Trophoblast cell (in vitro differentiated cells and primary cell): ENCODE measurements around the gene COA8.

Source experiments
- DNase-seq, 2 donors: peaks; one replicate each; pipeline ENCODE4 v3.0.0-alpha.2; 2016
- H2AFZ ChIP-seq: 2 replicates; pipeline ENCODE4 v1.6.1; 2013; ENCODE audit warnings: low read length, moderate library complexity, mild to moderate bottlenecking; ENCODE audit not compliant: insufficient read depth, poor library complexity
- H2AK5ac ChIP-seq: 2 replicates; pipeline ENCODE4 v1.6.1; 2013; ENCODE audit warnings: mild to moderate bottlenecking, low read length
- H2BK120ac ChIP-seq: 2 replicates; pipeline ENCODE4 v1.6.1; 2013; ENCODE audit warnings: low read length, mild to moderate bottlenecking, moderate library complexity; ENCODE audit not compliant: insufficient read depth, poor library complexity
- H2BK12ac ChIP-seq: 2 replicates; pipeline ENCODE4 v1.6.1; 2013; ENCODE audit warnings: mild to moderate bottlenecking, low read length, moderate library complexity
- H2BK5ac ChIP-seq: 2 replicates; pipeline ENCODE4 v1.6.1; 2013; ENCODE audit warnings: low read length, low read depth, moderate library complexity, mild to moderate bottlenecking; ENCODE audit not compliant: poor library complexity
- H3K14ac ChIP-seq: 2 replicates; pipeline ENCODE4 v1.6.1; 2013; ENCODE audit warnings: mild to moderate bottlenecking, low read length
- H3K18ac ChIP-seq: 2 replicates; pipeline ENCODE4 v1.6.1; 2013; ENCODE audit warnings: mild to moderate bottlenecking, low read length
- H3K23ac ChIP-seq: 2 replicates; pipeline ENCODE4 v1.6.1; 2013; ENCODE audit warnings: low read length
- H3K27ac ChIP-seq: 2 replicates; pipeline ENCODE4 v1.5.1; 2013; ENCODE audit warnings: low read depth, mild to moderate bottlenecking, inconsistent platforms, low read length, moderate library complexity
- H3K27me3 ChIP-seq: 2 replicates; pipeline ENCODE4 v1.6.1; 2013; ENCODE audit warnings: inconsistent platforms, mild to moderate bottlenecking, low read length, moderate library complexity; ENCODE audit not compliant: insufficient read depth
- H3K36me3 ChIP-seq, 2 experiments: 1 replicate in 1 of 2; 2 replicates in 1 of 2; pipeline ENCODE4 v1.6.1; 2013; ENCODE audit warnings: low read length in 2 of 2, mild to moderate bottlenecking in 2 of 2, moderate library complexity in 1 of 2; ENCODE audit not compliant: insufficient read depth in 2 of 2, control insufficient read depth in 1 of 2
- H3K4ac ChIP-seq: 2 replicates; pipeline ENCODE4 v1.6.1; 2013; ENCODE audit warnings: low read depth, mild to moderate bottlenecking, low read length, moderate library complexity
- H3K4me1 ChIP-seq, 2 experiments: 1 replicate in 1 of 2; 2 replicates in 1 of 2; pipeline ENCODE4 v1.6.1; 2013; ENCODE audit warnings: low read length in 2 of 2, mild to moderate bottlenecking in 2 of 2, moderate library complexity in 1 of 2; ENCODE audit not compliant: insufficient read depth in 2 of 2, control insufficient read depth in 1 of 2
- H3K4me2 ChIP-seq: 2 replicates; pipeline ENCODE4 v1.6.1; 2013; ENCODE audit warnings: inconsistent platforms, mild to moderate bottlenecking, low read length, moderate library complexity
- H3K4me3 ChIP-seq: 2 replicates; pipeline ENCODE4 v1.5.1; 2013; ENCODE audit warnings: mild to moderate bottlenecking, low read depth, low read length, inconsistent platforms
- H3K79me1 ChIP-seq: one replicate; pipeline ENCODE4 v1.6.1; 2013; ENCODE audit warnings: low read length
- H3K79me2 ChIP-seq: 2 replicates; pipeline ENCODE4 v1.6.1; 2013; ENCODE audit warnings: low read length, mild to moderate bottlenecking; ENCODE audit not compliant: control insufficient read depth, insufficient read depth, poor library complexity
- H3K9ac ChIP-seq: 2 replicates; pipeline ENCODE4 v1.6.1; 2013; ENCODE audit warnings: mild to moderate bottlenecking, low read length
- H3K9me3 ChIP-seq: 2 replicates; pipeline ENCODE4 v1.6.1; 2013; ENCODE audit warnings: low read depth, mild to moderate bottlenecking, control low read depth, inconsistent platforms, low read length; ENCODE audit not compliant: insufficient read depth
- H4K12ac ChIP-seq: 2 replicates; pipeline ENCODE4 v1.6.1; 2013; ENCODE audit warnings: low read depth, mild to moderate bottlenecking, low read length, moderate library complexity
- H4K8ac ChIP-seq: 2 replicates; pipeline ENCODE4 v1.6.1; 2013; ENCODE audit warnings: low read depth, mild to moderate bottlenecking, low read length, moderate library complexity
- H4K91ac ChIP-seq: one replicate; pipeline ENCODE4 v1.6.1; 2013; ENCODE audit warnings: low read depth, mild to moderate bottlenecking, low read length, moderate library complexity
- WGBS: extraction: QIAGEN DNeasy Blood & Tissue Kit; methylation state at CpG from one replicate; pipeline ENCODE4 v1.1.7; 2013; ENCODE audit warnings: missing lambda C conversion rate; ENCODE audit not compliant: insufficient read length, insufficient coverage; ENCODE audit errors: extremely low coverage; 5-methylcytosine and 5-hydroxymethylcytosine counted together

The COA8 gene

GRCh38 chr14:103528146-103528586, 34.6 kb upstream of the COA8 start:
- Histone ChIP-seq H2AFZ (peak overlapping the region; percentile 30), H3K27ac (no peak overlapping the region), H2AK5ac (peak overlapping the region; percentile 90), H3K18ac (no peak overlapping the region), H3K79me2 (peaks cover 5% of the 10 kb centered on the region), H3K4me3 (peak overlapping the region; percentile 69), H4K91ac (peak overlapping the region; percentile 89), H4K8ac (peak overlapping the region; percentile 90), H3K23ac (no peak overlapping the region), H3K27me3 (peaks cover 10% of the 10 kb centered on the region), H3K9ac (no peak overlapping the region), H3K14ac (peak overlapping the region; percentile 24), H3K9me3 (peaks cover 4% of the 10 kb centered on the region), H2BK120ac (no peak overlapping the region), H3K4me1 (peaks cover 13 to 15% of the 10 kb centered on the region in 2 experiments), H3K4ac (no peak overlapping the region), H2BK12ac (no peak overlapping the region), H3K4me2 (peak overlapping the region; percentile 86), H3K36me3 (peaks cover 2 to 4% of the 10 kb centered on the region in 2 experiments), H2BK5ac (no peak overlapping the region), H3K79me1 (peaks cover 4% of the 10 kb centered on the region), H4K12ac (peak overlapping the region; percentile 81)
- no peak for DNase-seq
- WGBS: no CpG with 5 or more reads among the region's 10 CpGs

GRCh38 chr14:103528587-103529382, 34.0 kb upstream of the COA8 start, which contains the start of gene TRMT61A:
TRMT61A (plus strand) TSS chr14:103529196; CDS start chr14:103529979, 783 bp downstream.
- peak within 1 kb of the TSS; percentile 51 for H3K4ac ChIP-seq
- H3K4me2 ChIP-seq: peak within 1 kb of the TSS; percentile 86
- H4K91ac ChIP-seq: peak within 1 kb of the TSS; percentile 89
- H3K9ac ChIP-seq: peak within 1 kb of the TSS; percentile 65
- H3K79me2 ChIP-seq: peaks cover 5% of the 10 kb centered on the region
- peaks cover 3% of the 10 kb centered on the region for H3K9me3 ChIP-seq
- H2AFZ ChIP-seq: peak within 1 kb of the TSS; percentile 89
- H3K4me3 ChIP-seq: peak within 1 kb of the TSS; percentile 90
- H4K8ac ChIP-seq: peak within 1 kb of the TSS; percentile 97
- H3K14ac ChIP-seq: peak within 1 kb of the TSS; percentile 68
- DNase-seq: peak; percentile 51 to 82
- peaks cover 4% of the 10 kb centered on the region for H3K79me1 ChIP-seq
- no peak within 1 kb of the TSS for H3K23ac ChIP-seq
- no CpG with 5 or more reads among the region's 70 CpGs for WGBS
- peaks cover 12 to 14% of the 10 kb centered on the region in 2 experiments for H3K4me1 ChIP-seq
- H2BK5ac ChIP-seq: no peak within 1 kb of the TSS
- H3K27ac ChIP-seq: peak within 1 kb of the TSS; percentile 31
- peak within 1 kb of the TSS; percentile 69 for H2BK120ac ChIP-seq
- H3K27me3 ChIP-seq: peaks cover 4% of the 10 kb centered on the region
- H2AK5ac ChIP-seq: peak within 1 kb of the TSS; percentile 90
- peak within 1 kb of the TSS; percentile 81 for H4K12ac ChIP-seq
- H3K36me3 ChIP-seq: peaks cover 2 to 7% of the 10 kb centered on the region in 2 experiments
- no peak within 1 kb of the TSS for H2BK12ac ChIP-seq
- peak within 1 kb of the TSS; percentile 88 for H3K18ac ChIP-seq

- DNase-seq: no peak
- Histone ChIP-seq H4K8ac (peak overlapping the region; percentile 97), H2BK5ac (no peak overlapping the region), H3K9me3 (no peaks in the 10 kb centered on the region), H3K4me1 (peaks cover 12 to 14% of the 10 kb centered on the region in 2 experiments), H3K23ac (no peak overlapping the region), H2AFZ (peak overlapping the region; percentile 89), H3K27ac (no peak overlapping the region), H3K27me3 (no peaks in the 10 kb centered on the region), H3K9ac (peak overlapping the region; percentile 65), H3K79me1 (peaks cover 4% of the 10 kb centered on the region), H3K14ac (no peak overlapping the region), H2BK120ac (no peak overlapping the region), H3K4ac (no peak overlapping the region), H3K36me3 (peaks cover 6 to 15% of the 10 kb centered on the region in 2 experiments), H3K79me2 (peaks cover 5% of the 10 kb centered on the region), H2BK12ac (no peak overlapping the region), H2AK5ac (no peak overlapping the region), H4K91ac (peak overlapping the region; percentile 59), H3K4me2 (peak overlapping the region; percentile 69), H3K4me3 (peak overlapping the region; percentile 90), H3K18ac (no peak overlapping the region), H4K12ac (peak overlapping the region; percentile 79)
- no CpG with 5 or more reads among the region's 42 CpGs for WGBS
Measured at GRCh38 chr14:103529383-103530365, 33.1 kb upstream of the COA8 start.

- no peak for DNase-seq
- H3K9me3 ChIP-seq: no peaks in the 10 kb centered on the region
- no peak overlapping the region for H3K23ac ChIP-seq
- no peak overlapping the region for H2BK120ac ChIP-seq
- peaks cover 5% of the 10 kb centered on the region for H3K79me2 ChIP-seq
- H3K4ac ChIP-seq: no peak overlapping the region
- peak overlapping the region; percentile 2 for H3K18ac ChIP-seq
- H3K36me3 ChIP-seq: peaks cover 8 to 16% of the 10 kb centered on the region in 2 experiments
- no CpG with 5 or more reads among the region's 7 CpGs for whole genome bisulfite sequencing
- H3K79me1 ChIP-seq: peaks cover 4% of the 10 kb centered on the region
- H3K4me3 ChIP-seq: no peak overlapping the region
- H3K27ac ChIP-seq: no peak overlapping the region
- H2AFZ ChIP-seq: no peak overlapping the region
- H2AK5ac ChIP-seq: no peak overlapping the region
- no peak overlapping the region for H3K4me2 ChIP-seq
- H3K9ac ChIP-seq: no peak overlapping the region
- H3K14ac ChIP-seq: no peak overlapping the region
- H4K8ac ChIP-seq: no peak overlapping the region
- no peak overlapping the region for H4K12ac ChIP-seq
- no peak overlapping the region for H2BK12ac ChIP-seq
- H2BK5ac ChIP-seq: no peak overlapping the region
- peaks cover 12 to 14% of the 10 kb centered on the region in 2 experiments for H3K4me1 ChIP-seq
- no peaks in the 10 kb centered on the region for H3K27me3 ChIP-seq
- H4K91ac ChIP-seq: no peak overlapping the region
Measured at GRCh38 chr14:103530390-103530789, 32.4 kb upstream of the COA8 start.
